ENCODE data around the gene TACR1. TPM values are rescaled to one million over a fixed set of nuclear protein-coding genes. Genes with fewer than 3 reads are reported as not detected.

The TACR1 gene
- polyA plus RNA-seq, 1 donor from 2014 or later, result 0.78 TPM

DNA sequence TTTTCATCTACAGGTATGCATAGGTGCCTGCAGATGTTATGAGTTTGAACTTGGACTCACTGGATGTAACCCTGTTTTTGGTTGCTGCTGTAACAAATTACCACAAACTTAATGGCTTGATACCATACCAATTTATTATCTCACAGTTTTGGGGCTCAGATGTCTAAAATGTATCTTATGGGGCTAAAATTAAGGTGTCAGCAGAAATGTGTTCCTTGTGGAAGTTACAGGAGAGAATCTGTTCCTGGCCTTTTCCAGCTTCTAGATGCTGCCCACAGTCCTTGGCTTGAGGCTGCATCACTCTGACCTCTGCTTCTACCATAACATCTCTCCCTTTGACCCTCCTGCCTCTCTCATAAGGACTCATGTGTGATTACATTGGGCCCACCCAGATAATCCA, 193.3 kb downstream of the TACR1 start:
- TF ChIP-seq, protein P1, sequence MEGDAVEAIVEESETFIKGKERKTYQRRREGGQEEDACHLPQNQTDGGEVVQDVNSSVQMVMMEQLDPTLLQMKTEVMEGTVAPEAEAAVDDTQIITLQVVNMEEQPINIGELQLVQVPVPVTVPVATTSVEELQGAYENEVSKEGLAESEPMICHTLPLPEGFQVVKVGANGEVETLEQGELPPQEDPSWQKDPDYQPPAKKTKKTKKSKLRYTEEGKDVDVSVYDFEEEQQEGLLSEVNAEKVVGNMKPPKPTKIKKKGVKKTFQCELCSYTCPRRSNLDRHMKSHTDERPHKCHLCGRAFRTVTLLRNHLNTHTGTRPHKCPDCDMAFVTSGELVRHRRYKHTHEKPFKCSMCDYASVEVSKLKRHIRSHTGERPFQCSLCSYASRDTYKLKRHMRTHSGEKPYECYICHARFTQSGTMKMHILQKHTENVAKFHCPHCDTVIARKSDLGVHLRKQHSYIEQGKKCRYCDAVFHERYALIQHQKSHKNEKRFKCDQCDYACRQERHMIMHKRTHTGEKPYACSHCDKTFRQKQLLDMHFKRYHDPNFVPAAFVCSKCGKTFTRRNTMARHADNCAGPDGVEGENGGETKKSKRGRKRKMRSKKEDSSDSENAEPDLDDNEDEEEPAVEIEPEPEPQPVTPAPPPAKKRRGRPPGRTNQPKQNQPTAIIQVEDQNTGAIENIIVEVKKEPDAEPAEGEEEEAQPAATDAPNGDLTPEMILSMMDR (IDR thresholded peaks at IDR 0.05; ENCODE audit: poor library complexity, severe bottlenecking), result no peak
- TF ChIP-seq RAD21 (conservative IDR thresholded peaks at IDR 0.05) (no peak), MXI1 (conservative IDR thresholded peaks at IDR 0.05; ENCODE audit: poor library complexity, severe bottlenecking) (no peak), TAF1 (IDR thresholded peaks at IDR 0.05; ENCODE audit: low read depth) (no peak), SMC3 (conservative IDR thresholded peaks at IDR 0.05; ENCODE audit: poor library complexity) (no peak), EZH2 (IDR thresholded peaks at IDR 0.05; ENCODE audit: borderline replicate concordance, insufficient read depth, low read length, poor library complexity, severe bottlenecking) (no peak), POLR2AphosphoS5 (IDR thresholded peaks at IDR 0.05) (no peak), EP300 (conservative IDR thresholded peaks at IDR 0.05; ENCODE audit: poor library complexity, severe bottlenecking) (no peak)
- TF ChIP-seq, protein P2, sequence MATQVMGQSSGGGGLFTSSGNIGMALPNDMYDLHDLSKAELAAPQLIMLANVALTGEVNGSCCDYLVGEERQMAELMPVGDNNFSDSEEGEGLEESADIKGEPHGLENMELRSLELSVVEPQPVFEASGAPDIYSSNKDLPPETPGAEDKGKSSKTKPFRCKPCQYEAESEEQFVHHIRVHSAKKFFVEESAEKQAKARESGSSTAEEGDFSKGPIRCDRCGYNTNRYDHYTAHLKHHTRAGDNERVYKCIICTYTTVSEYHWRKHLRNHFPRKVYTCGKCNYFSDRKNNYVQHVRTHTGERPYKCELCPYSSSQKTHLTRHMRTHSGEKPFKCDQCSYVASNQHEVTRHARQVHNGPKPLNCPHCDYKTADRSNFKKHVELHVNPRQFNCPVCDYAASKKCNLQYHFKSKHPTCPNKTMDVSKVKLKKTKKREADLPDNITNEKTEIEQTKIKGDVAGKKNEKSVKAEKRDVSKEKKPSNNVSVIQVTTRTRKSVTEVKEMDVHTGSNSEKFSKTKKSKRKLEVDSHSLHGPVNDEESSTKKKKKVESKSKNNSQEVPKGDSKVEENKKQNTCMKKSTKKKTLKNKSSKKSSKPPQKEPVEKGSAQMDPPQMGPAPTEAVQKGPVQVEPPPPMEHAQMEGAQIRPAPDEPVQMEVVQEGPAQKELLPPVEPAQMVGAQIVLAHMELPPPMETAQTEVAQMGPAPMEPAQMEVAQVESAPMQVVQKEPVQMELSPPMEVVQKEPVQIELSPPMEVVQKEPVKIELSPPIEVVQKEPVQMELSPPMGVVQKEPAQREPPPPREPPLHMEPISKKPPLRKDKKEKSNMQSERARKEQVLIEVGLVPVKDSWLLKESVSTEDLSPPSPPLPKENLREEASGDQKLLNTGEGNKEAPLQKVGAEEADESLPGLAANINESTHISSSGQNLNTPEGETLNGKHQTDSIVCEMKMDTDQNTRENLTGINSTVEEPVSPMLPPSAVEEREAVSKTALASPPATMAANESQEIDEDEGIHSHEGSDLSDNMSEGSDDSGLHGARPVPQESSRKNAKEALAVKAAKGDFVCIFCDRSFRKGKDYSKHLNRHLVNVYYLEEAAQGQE (IDR thresholded peaks at IDR 0.05; ENCODE audit: borderline replicate concordance), result no peak
- Histone ChIP-seq H3F3A (ENCODE audit: insufficient read depth, low read length, poor library complexity, severe bottlenecking) (no peaks in the 10 kb centered on the region), H3K79me2 (replicated peaks; ENCODE audit: insufficient read depth, low read length) (no peaks in the 10 kb centered on the region)

DNA sequence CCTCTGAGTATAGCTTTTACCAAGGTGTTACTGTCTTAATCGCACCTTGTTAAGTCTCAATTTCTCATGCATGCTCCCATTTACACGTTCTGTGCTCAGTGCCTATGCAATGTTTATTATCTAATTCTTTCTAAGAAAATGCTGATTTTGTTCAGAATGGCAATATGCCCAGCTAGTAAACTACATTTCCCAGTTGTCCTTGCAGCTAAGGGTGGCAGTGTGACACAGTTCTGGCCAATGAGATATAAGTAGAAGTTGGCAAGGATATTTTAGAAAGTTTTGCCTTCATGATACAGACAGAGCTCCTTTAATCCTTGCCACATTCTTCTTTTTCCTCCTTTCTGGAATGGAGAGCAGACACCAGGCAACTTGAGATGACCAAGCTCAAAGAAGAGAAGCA, 195.5 kb downstream of the TACR1 start:
- TF ChIP-seq EP300 (conservative IDR thresholded peaks at IDR 0.05; ENCODE audit: poor library complexity, severe bottlenecking) (no peak), MXI1 (conservative IDR thresholded peaks at IDR 0.05; ENCODE audit: poor library complexity, severe bottlenecking) (no peak), SMC3 (conservative IDR thresholded peaks at IDR 0.05; ENCODE audit: poor library complexity) (no peak), RAD21 (conservative IDR thresholded peaks at IDR 0.05) (no peak), TAF1 (IDR thresholded peaks at IDR 0.05; ENCODE audit: low read depth) (no peak), EZH2 (IDR thresholded peaks at IDR 0.05; ENCODE audit: borderline replicate concordance, insufficient read depth, low read length, poor library complexity, severe bottlenecking) (no peak), POLR2AphosphoS5 (IDR thresholded peaks at IDR 0.05) (no peak)
- TF ChIP-seq, protein P1 (IDR thresholded peaks at IDR 0.05; ENCODE audit: poor library complexity, severe bottlenecking), result no peak
- TF ChIP-seq, protein P2 (IDR thresholded peaks at IDR 0.05; ENCODE audit: borderline replicate concordance), result no peak
- Histone ChIP-seq H3K4me2 (ENCODE audit: low read length) (no peak overlapping the region), H3F3A (ENCODE audit: insufficient read depth, low read length, poor library complexity, severe bottlenecking) (peaks cover 3% of the 10 kb centered on the region), H3K27ac (ENCODE audit: low read length) (no peak overlapping the region), H3K36me3 (ENCODE audit: insufficient read depth, low read length) (no peaks in the 10 kb centered on the region), H3K9me3 (ENCODE audit: low read length) (no peaks in the 10 kb centered on the region), H3K9me2 (ENCODE audit: insufficient read depth, low read length) (no peaks in the 10 kb centered on the region), H2AFZ (ENCODE audit: low read depth, low read length) (no peak overlapping the region), H3K4me3 (ENCODE audit: low read length) (no peak overlapping the region), H4K20me1 (ENCODE audit: insufficient read depth) (no peaks in the 10 kb centered on the region), H3K79me2 (replicated peaks; ENCODE audit: insufficient read depth, low read length) (no peaks in the 10 kb centered on the region), H3K27me3 (ENCODE audit: insufficient read depth, low read depth, low read length) (no peaks in the 10 kb centered on the region), H3K9ac (ENCODE audit: low read length) (no peak overlapping the region)

More for the DNA sequence above, 193.3 kb downstream of the TACR1 start:
- no peaks in the 10 kb centered on the region for H3K9me3 ChIP-seq (ENCODE audit: low read length)
- no peak overlapping the region for H2AFZ ChIP-seq (ENCODE audit: low read depth, low read length)
- no peak overlapping the region for H3K4me2 ChIP-seq (ENCODE audit: low read length)
- no peak overlapping the region for H3K9ac ChIP-seq (ENCODE audit: low read length)
- H3K27me3 ChIP-seq (ENCODE audit: insufficient read depth, low read depth, low read length), result no peaks in the 10 kb centered on the region
- no peaks in the 10 kb centered on the region for H3K9me2 ChIP-seq (ENCODE audit: insufficient read depth, low read length)
- no peak overlapping the region for H3K4me3 ChIP-seq (ENCODE audit: low read length)
- H4K20me1 ChIP-seq (ENCODE audit: insufficient read depth), result no peaks in the 10 kb centered on the region
- H3K36me3 ChIP-seq (ENCODE audit: insufficient read depth, low read length), result no peaks in the 10 kb centered on the region
- H3K27ac ChIP-seq (ENCODE audit: low read length), result no peak overlapping the region
